ENCODE measurements around the gene SSTR4.

Gene SSTR4

GRCh38 chr20:23061262-23061661, 26.1 kb downstream of the SSTR4 start:
- TF ChIP-seq TAF1 (IDR thresholded peaks at IDR 0.05; ENCODE audit: borderline replicate concordance, insufficient read depth, low read length): no peak
- TF ChIP-seq REST (IDR thresholded peaks at IDR 0.05; ENCODE audit: insufficient read depth in 1 of 2, low read depth in 2 of 2, low read length in 2 of 2): no peak
- TF ChIP-seq POLR2AphosphoS5 (IDR thresholded peaks at IDR 0.05; ENCODE audit: low read depth, low read length): no peak
- no peak for TF ChIP-seq SIN3A (IDR thresholded peaks at IDR 0.05; ENCODE audit: borderline replicate concordance, insufficient read depth, low read length)
- TF ChIP-seq FOXP2 (optimal IDR thresholded peaks at IDR 0.05; ENCODE audit: borderline replicate concordance, extremely low read depth, extremely low read length, insufficient read depth): no peak

GRCh38 chr20:23061734-23062561, 26.8 kb downstream of the SSTR4 start:
- TF ChIP-seq POLR2AphosphoS5 (IDR thresholded peaks at IDR 0.05; ENCODE audit: low read depth, low read length) (no peak), SIN3A (IDR thresholded peaks at IDR 0.05; ENCODE audit: borderline replicate concordance, insufficient read depth, low read length) (no peak), FOXP2 (optimal IDR thresholded peaks at IDR 0.05; ENCODE audit: borderline replicate concordance, extremely low read depth, extremely low read length, insufficient read depth) (no peak), REST (IDR thresholded peaks at IDR 0.05; ENCODE audit: insufficient read depth in 1 of 2, low read depth in 2 of 2, low read length in 2 of 2) (no peak), TAF1 (IDR thresholded peaks at IDR 0.05; ENCODE audit: borderline replicate concordance, insufficient read depth, low read length) (no peak)

GRCh38 chr20:23062632-23063031, 27.5 kb downstream of the SSTR4 start:
- no peak for TF ChIP-seq FOXP2 (optimal IDR thresholded peaks at IDR 0.05; ENCODE audit: borderline replicate concordance, extremely low read depth, extremely low read length, insufficient read depth)
- no peak for TF ChIP-seq POLR2AphosphoS5 (IDR thresholded peaks at IDR 0.05; ENCODE audit: low read depth, low read length)
- no peak for TF ChIP-seq TAF1 (IDR thresholded peaks at IDR 0.05; ENCODE audit: borderline replicate concordance, insufficient read depth, low read length)
- TF ChIP-seq REST (IDR thresholded peaks at IDR 0.05; ENCODE audit: insufficient read depth in 1 of 2, low read depth in 2 of 2, low read length in 2 of 2): no peak
- TF ChIP-seq SIN3A (IDR thresholded peaks at IDR 0.05; ENCODE audit: borderline replicate concordance, insufficient read depth, low read length): no peak

- TF ChIP-seq TAF1 (IDR thresholded peaks at IDR 0.05; ENCODE audit: borderline replicate concordance, insufficient read depth, low read length): no peak
- TF ChIP-seq SIN3A (IDR thresholded peaks at IDR 0.05; ENCODE audit: borderline replicate concordance, insufficient read depth, low read length): no peak
- no peak for TF ChIP-seq FOXP2 (optimal IDR thresholded peaks at IDR 0.05; ENCODE audit: borderline replicate concordance, extremely low read depth, extremely low read length, insufficient read depth)
- no peak for TF ChIP-seq REST (IDR thresholded peaks at IDR 0.05; ENCODE audit: insufficient read depth in 1 of 2, low read depth in 2 of 2, low read length in 2 of 2)
- no peak for TF ChIP-seq POLR2AphosphoS5 (IDR thresholded peaks at IDR 0.05; ENCODE audit: low read depth, low read length)
Measured at GRCh38 chr20:23063168-23063567, 28.1 kb downstream of the SSTR4 start.
